HepG2 (cell line): ENCODE measurements around the gene RAB40AL. TPM values are rescaled to one million over a fixed set of nuclear protein-coding genes. Genes with fewer than 3 reads are reported as not detected.

Experiments
- AKAP8 ChIP-seq: sonication (generic); formaldehyde crosslinking; IDR thresholded peaks from 2 replicates; pipeline ENCODE4 v1.5.1; 2020; ENCODE audit warnings: mild to moderate bottlenecking, missing genetic modification reagents
- KAT2B ChIP-seq: fragments of 150-350 bp; IDR thresholded peaks from 2 replicates; pipeline ENCODE4 v1.6.1; 2014; ENCODE audit warnings: low read depth, low read length, borderline replicate concordance
- NR1H2 ChIP-seq: sonication (generic); formaldehyde crosslinking; IDR thresholded peaks from 2 replicates; pipeline ENCODE4 v1.8.1; 2022; ENCODE audit warnings: low read depth, missing genetic modification reagents, borderline replicate concordance
- SOX13 ChIP-seq, 3 experiments: fragments of 450-650 bp in 1 of 3; sonication (generic) in 1 of 3; formaldehyde crosslinking in 1 of 3; IDR thresholded peaks in 2 of 3; conservative IDR thresholded peaks in 1 of 3; 2 replicates each; pipeline versions ENCODE4 v1.5.0 to v1.6.1; 2016 to 2020; ENCODE audit warnings: antibody characterized with exemption in 1 of 3, mild to moderate bottlenecking in 1 of 3, missing compliant biosample characterization in 1 of 3, missing genetic modification reagents in 1 of 3, moderate library complexity in 1 of 3
- TCF12 ChIP-seq, 2 experiments: fragments of 450-650 bp in 1 of 2; sonication (generic) in 1 of 2; formaldehyde crosslinking in 1 of 2; IDR thresholded peaks; 2 replicates each; pipeline versions ENCODE4 v1.6.1 to v1.8.0; 2017 to 2022; ENCODE audit warnings: antibody characterized with exemption in 1 of 2, mild to moderate bottlenecking in 1 of 2, missing genetic modification reagents in 1 of 2, moderate library complexity in 1 of 2
- TSC22D2 ChIP-seq: sonication (generic); formaldehyde crosslinking; IDR thresholded peaks from 2 replicates; pipeline ENCODE4 v1.5.1; 2020; ENCODE audit warnings: missing genetic modification reagents, mild to moderate bottlenecking, borderline replicate concordance
- U2AF1 ChIP-seq: fragments of 200-400 bp; formaldehyde crosslinking; optimal IDR thresholded peaks from 2 replicates; pipeline ENCODE3; 2017; ENCODE audit warnings: mild to moderate bottlenecking, low read depth, low read length
- ZBTB10 ChIP-seq: sonication (generic); formaldehyde crosslinking; IDR thresholded peaks from 2 replicates; pipeline ENCODE4 v1.4.0; 2020; ENCODE audit warnings: missing genetic modification reagents, borderline replicate concordance
- ZMYM4 ChIP-seq: sonication (generic); formaldehyde crosslinking; IDR thresholded peaks from 2 replicates; pipeline ENCODE4 v1.8.1; 2023; ENCODE audit warnings: mild to moderate bottlenecking, missing genetic modification reagents
- polyA plus RNA-seq, 8 experiments: library from polyadenylated mRNA; depleted of rRNA in 3 of 8; stranded (reverse) in 7 of 8; unstranded in 1 of 8; fragments of >200 nt; fragmentation: Illumina TruSeq in 4 of 8; extraction: Trizol in 4 of 8; gene quantifications; 2 replicates each; pipeline versions ENCODE4 v1.2.1 to v1.2.3, GENCODE V29; 2011 to 2016; ENCODE audit warnings: low read depth in 4 of 8, missing spikeins in 1 of 8, mixed read lengths in 1 of 8; ENCODE audit not compliant: insufficient read depth in 1 of 8
- total RNA-seq, 5 experiments: library from RNA; depleted of rRNA; stranded (reverse); fragments of >200 nt; fragmentation: Illumina TruSeq; extraction: Trizol; gene quantifications; 2 replicates each; pipeline ENCODE4 v1.2.3, GENCODE V29; 2016; ENCODE audit warnings: low read depth in 1 of 5
- TF ChIP-seq, protein P1 (sequence below): sonication (generic); formaldehyde crosslinking; IDR thresholded peaks from 2 replicates; pipeline ENCODE4 v1.4.0; 2020; ENCODE audit warnings: missing genetic modification reagents, borderline replicate concordance

RAB40AL gene
- total and polyA plus RNA-seq, 2 of the 13 experiments (the other 11 are each of a cell fraction or from before 2014, with no cell fraction given) = 0.08 to 0.40 TPM

DNA sequence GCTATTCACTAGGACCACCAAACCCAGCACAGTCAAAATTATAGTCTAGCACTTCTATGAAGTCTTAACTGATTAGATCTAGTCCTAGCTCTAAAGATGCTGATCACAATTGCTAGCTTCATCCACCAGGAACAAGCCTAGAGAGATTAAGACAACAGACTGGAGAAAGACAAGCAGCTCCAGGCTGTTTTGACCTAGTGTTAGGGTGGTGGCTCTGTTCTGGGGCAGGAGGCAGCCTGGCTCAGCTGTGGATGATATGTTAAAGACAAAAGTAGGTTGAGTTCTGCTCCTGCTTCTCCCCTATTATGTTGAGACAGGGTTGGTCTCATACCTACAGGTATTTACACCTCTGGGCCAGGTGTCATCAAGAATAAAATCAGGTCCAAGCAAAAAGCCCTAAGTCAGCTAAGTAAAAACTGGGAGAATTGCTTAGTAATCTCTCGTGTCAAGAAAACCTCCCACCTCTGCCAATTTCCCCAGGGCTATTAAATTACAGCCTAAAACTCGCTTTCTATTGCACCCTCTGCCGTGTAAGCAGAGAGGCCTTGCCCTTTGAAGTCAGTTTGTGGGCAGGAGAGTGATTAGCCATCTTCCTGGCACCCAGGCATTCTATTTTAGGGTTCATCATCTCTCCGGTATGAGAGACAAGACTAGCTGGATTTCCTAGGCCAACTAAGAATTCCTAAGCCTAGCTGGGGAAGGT, 39.9 kb downstream of the RAB40AL start (continued):
- TF ChIP-seq U2AF1 (no peak), ZBTB10 (CRISPR knock-in tag) (no peak), TCF12 (IDR thresholded peaks at IDR 0.05) (no peak), TCF12 (CRISPR knock-in tag; IDR thresholded peaks at IDR 0.05) (no peak), KAT2B (no peak), AKAP8 (no peak), ZMYM4 (CRISPR knock-in tag) (no peak), SOX13 (IDR thresholded peaks at IDR 0.05) (no peak), SOX13 (CRISPR knock-in tag; conservative IDR thresholded peaks at IDR 0.05 in 1 of 2, IDR thresholded peaks at IDR 0.05 in 1 of 2) (no peak), NR1H2 (no peak), TSC22D2 (no peak)
- TF ChIP-seq, protein P1, sequence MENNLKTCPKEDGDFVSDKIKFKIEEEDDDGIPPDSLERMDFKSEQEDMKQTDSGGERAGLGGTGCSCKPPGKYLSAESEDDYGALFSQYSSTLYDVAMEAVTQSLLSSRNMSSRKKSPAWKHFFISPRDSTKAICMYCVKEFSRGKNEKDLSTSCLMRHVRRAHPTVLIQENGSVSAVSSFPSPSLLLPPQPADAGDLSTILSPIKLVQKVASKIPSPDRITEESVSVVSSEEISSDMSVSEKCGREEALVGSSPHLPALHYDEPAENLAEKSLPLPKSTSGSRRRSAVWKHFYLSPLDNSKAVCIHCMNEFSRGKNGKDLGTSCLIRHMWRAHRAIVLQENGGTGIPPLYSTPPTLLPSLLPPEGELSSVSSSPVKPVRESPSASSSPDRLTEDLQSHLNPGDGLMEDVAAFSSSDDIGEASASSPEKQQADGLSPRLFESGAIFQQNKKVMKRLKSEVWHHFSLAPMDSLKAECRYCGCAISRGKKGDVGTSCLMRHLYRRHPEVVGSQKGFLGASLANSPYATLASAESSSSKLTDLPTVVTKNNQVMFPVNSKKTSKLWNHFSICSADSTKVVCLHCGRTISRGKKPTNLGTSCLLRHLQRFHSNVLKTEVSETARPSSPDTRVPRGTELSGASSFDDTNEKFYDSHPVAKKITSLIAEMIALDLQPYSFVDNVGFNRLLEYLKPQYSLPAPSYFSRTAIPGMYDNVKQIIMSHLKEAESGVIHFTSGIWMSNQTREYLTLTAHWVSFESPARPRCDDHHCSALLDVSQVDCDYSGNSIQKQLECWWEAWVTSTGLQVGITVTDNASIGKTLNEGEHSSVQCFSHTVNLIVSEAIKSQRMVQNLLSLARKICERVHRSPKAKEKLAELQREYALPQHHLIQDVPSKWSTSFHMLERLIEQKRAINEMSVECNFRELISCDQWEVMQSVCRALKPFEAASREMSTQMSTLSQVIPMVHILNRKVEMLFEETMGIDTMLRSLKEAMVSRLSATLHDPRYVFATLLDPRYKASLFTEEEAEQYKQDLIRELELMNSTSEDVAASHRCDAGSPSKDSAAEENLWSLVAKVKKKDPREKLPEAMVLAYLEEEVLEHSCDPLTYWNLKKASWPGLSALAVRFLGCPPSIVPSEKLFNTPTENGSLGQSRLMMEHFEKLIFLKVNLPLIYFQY (CRISPR knock-in tag) = no peak
- TF ChIP-seq, all 625 proteins: peak for 0
